Prostate gland (tissue), 2 donors: Measurements from ENCODE around the gene PAX8.

Experiments used
- CTCF ChIP-seq, 4 experiments: fragments of 200-600 bp in 2 of 4; fragments of 450-650 bp in 2 of 4; sonication (generic) in 2 of 4; IDR thresholded peaks; 1 replicate in 3 of 4; 2 replicates in 1 of 4; pipeline ENCODE4 v1.5.1; 2016 to 2019; ENCODE audit warnings: antibody characterized with exemption in 4 of 4, mild to moderate bottlenecking in 2 of 4, moderate library complexity in 2 of 4
- POLR2A ChIP-seq: fragments of 450-650 bp; IDR thresholded peaks from one replicate; pipeline ENCODE4 v1.6.1; 2016; ENCODE audit warnings: antibody characterized with exemption, mild to moderate bottlenecking

GRCh38 chr2:113176696-113177355 lies 101.9 kb downstream of the PAX8 start:
- TF ChIP-seq POLR2A (no peak), CTCF (IDR thresholded peaks at IDR 0.05) (no peak)
